Panc1 (cell line): Measurements from ENCODE around the gene CFAP58. TPM values are rescaled to one million over a fixed set of nuclear protein-coding genes. Genes with fewer than 3 reads are reported as not detected.

Source experiments
- ATAC-seq: fragments of 200-7000 bp; cut with Tn5 transposase; 2 replicates; pipeline ENCODE4 v1.9.1; 2020; ENCODE audit warnings: mild to moderate bottlenecking, moderate library complexity
- BruUV-seq: library from RNA; stranded (reverse); fragments of 400-500 nt; replicated peaks from 2 replicates; lab custom pipeline; 2021; lab: Mats Ljungman, UMichigan
- CTCF ChIA-PET: fragments of 300-600 bp; sonication (Branson Sonifier 250); formaldehyde crosslinking; loops from one replicate; lab custom pipeline; 2022; ENCODE audit warnings: antibody characterized with exemption; lab: Charles Lee
- POLR2A ChIA-PET: fragments of 300-600 bp; sonication (Branson Sonifier 250); formaldehyde crosslinking; loops from one replicate; lab custom pipeline; 2022; ENCODE audit warnings: antibody characterized with exemption; lab: Charles Lee
- DNase-seq: peaks from one replicate; pipeline ENCODE4 v3.0.0-alpha.2; 2010; ENCODE audit warnings: low read depth, low spot score
- H3K27ac ChIP-seq: 2 replicates; pipeline ENCODE4 v1.5.1; 2011; ENCODE audit warnings: mild to moderate bottlenecking, low read length, inconsistent platforms
- H3K27me3 ChIP-seq: fragments of 200-500 bp; sonication (Bioruptor generic); 2 replicates; pipeline ENCODE4 v1.6.0; 2014; ENCODE audit warnings: low read length, inconsistent platforms; ENCODE audit not compliant: control insufficient read depth, insufficient read depth
- H3K36me3 ChIP-seq: fragments of 200-500 bp; sonication (Bioruptor generic); 2 replicates; pipeline ENCODE4 v1.5.1; 2014; ENCODE audit warnings: inconsistent platforms, mild to moderate bottlenecking, low read length, moderate library complexity; ENCODE audit not compliant: control insufficient read depth, insufficient read depth
- H3K4me1 ChIP-seq: 2 replicates; pipeline ENCODE4 v1.5.1; 2011; ENCODE audit warnings: inconsistent platforms, mild to moderate bottlenecking, low read length, moderate library complexity; ENCODE audit not compliant: control insufficient read depth, insufficient read depth
- H3K4me3 ChIP-seq, 2 experiments: 2 replicates each; pipeline ENCODE4 v1.5.1; 2011 to 2012; ENCODE audit warnings: low read depth in 2 of 2, low read length in 2 of 2, mild to moderate bottlenecking in 2 of 2, inconsistent platforms in 1 of 2, moderate library complexity in 1 of 2
- H3K9me3 ChIP-seq: fragments of 200-500 bp; sonication (Bioruptor generic); 2 replicates; pipeline ENCODE4 v1.5.1; 2014; ENCODE audit warnings: low read depth, mild to moderate bottlenecking, inconsistent platforms, low read length, moderate library complexity; ENCODE audit not compliant: control insufficient read depth, insufficient read depth
- POLR2AphosphoS5 ChIP-seq: IDR thresholded peaks from 2 replicates; pipeline ENCODE4 v1.6.1; 2012; ENCODE audit warnings: mild to moderate bottlenecking, low read depth, low read length, moderate library complexity
- SIN3A ChIP-seq: IDR thresholded peaks from 2 replicates; pipeline ENCODE4 v1.6.1; 2012; ENCODE audit warnings: low read depth, mild to moderate bottlenecking, low read length, moderate library complexity, borderline replicate concordance; ENCODE audit not compliant: insufficient read depth
- TCF7L2 ChIP-seq: IDR thresholded peaks from 2 replicates; pipeline ENCODE4 v1.6.1; 2011; ENCODE audit warnings: mild to moderate bottlenecking, low read depth, low read length, inconsistent platforms
- in situ Hi-C: cut with HindIII; loops from 2 replicates; pipeline ENCODE4 v1.10.0; 2016; ENCODE audit warnings: low sequenced_read_pairs, low pct_unique_long_range_greater_than_20kb
- intact Hi-C: fragments of 100-400 bp; cut with micrococcal nuclease; formaldehyde crosslinking; loops from one replicate; pipeline ENCODE4 v1.10.0; 2022; ENCODE audit not compliant: unreplicated experiment
- total RNA-seq: library from RNA; stranded (reverse); gene quantifications from one replicate; pipeline ENCODE4 v1.2.1, GENCODE V29; 2021; ENCODE audit not compliant: unreplicated experiment
- TF ChIP-seq, protein P1 (sequence below): fragments of 450-650 bp; IDR thresholded peaks from 2 replicates; pipeline ENCODE4 v1.5.1; 2017; ENCODE audit warnings: mild to moderate bottlenecking
- TF ChIP-seq, protein P2 (sequence below), 2 experiments: IDR thresholded peaks; 2 replicates each; pipeline ENCODE4 v1.6.1; 2011 to 2012; ENCODE audit warnings: low read depth in 2 of 2, control low read depth in 1 of 2, low read length in 1 of 2, mild to moderate bottlenecking in 1 of 2, moderate library complexity in 1 of 2; ENCODE audit not compliant: insufficient read depth in 1 of 2

Gene CFAP58
- total RNA-seq, 1 experiment from 2014 or later = 2.0 TPM

- DNase-seq (no peak), ATAC-seq (no peak)
- no peaks in the 10 kb centered on the region; the same call in 1 of the 2 replicates for H3K27me3 ChIP-seq
- TF ChIP-seq SIN3A (no peak), POLR2AphosphoS5 (no peak), TCF7L2 (no peak)
- TF ChIP-seq, protein P1, sequence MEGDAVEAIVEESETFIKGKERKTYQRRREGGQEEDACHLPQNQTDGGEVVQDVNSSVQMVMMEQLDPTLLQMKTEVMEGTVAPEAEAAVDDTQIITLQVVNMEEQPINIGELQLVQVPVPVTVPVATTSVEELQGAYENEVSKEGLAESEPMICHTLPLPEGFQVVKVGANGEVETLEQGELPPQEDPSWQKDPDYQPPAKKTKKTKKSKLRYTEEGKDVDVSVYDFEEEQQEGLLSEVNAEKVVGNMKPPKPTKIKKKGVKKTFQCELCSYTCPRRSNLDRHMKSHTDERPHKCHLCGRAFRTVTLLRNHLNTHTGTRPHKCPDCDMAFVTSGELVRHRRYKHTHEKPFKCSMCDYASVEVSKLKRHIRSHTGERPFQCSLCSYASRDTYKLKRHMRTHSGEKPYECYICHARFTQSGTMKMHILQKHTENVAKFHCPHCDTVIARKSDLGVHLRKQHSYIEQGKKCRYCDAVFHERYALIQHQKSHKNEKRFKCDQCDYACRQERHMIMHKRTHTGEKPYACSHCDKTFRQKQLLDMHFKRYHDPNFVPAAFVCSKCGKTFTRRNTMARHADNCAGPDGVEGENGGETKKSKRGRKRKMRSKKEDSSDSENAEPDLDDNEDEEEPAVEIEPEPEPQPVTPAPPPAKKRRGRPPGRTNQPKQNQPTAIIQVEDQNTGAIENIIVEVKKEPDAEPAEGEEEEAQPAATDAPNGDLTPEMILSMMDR = no peak
- TF ChIP-seq, protein P2, sequence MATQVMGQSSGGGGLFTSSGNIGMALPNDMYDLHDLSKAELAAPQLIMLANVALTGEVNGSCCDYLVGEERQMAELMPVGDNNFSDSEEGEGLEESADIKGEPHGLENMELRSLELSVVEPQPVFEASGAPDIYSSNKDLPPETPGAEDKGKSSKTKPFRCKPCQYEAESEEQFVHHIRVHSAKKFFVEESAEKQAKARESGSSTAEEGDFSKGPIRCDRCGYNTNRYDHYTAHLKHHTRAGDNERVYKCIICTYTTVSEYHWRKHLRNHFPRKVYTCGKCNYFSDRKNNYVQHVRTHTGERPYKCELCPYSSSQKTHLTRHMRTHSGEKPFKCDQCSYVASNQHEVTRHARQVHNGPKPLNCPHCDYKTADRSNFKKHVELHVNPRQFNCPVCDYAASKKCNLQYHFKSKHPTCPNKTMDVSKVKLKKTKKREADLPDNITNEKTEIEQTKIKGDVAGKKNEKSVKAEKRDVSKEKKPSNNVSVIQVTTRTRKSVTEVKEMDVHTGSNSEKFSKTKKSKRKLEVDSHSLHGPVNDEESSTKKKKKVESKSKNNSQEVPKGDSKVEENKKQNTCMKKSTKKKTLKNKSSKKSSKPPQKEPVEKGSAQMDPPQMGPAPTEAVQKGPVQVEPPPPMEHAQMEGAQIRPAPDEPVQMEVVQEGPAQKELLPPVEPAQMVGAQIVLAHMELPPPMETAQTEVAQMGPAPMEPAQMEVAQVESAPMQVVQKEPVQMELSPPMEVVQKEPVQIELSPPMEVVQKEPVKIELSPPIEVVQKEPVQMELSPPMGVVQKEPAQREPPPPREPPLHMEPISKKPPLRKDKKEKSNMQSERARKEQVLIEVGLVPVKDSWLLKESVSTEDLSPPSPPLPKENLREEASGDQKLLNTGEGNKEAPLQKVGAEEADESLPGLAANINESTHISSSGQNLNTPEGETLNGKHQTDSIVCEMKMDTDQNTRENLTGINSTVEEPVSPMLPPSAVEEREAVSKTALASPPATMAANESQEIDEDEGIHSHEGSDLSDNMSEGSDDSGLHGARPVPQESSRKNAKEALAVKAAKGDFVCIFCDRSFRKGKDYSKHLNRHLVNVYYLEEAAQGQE (IDR thresholded peaks at IDR 0.05; ENCODE audit: insufficient read depth in 1 of 2, low read depth in 2 of 2, low read length in 1 of 2) = no peak
- CTCF ChIA-PET = no interaction called here
- no peaks in the 10 kb centered on the region for H3K9me3 ChIP-seq
- H3K4me3 ChIP-seq = no peak overlapping the region
- no peaks in the 10 kb centered on the region for H3K36me3 ChIP-seq
- POLR2A ChIA-PET = no interaction called here
- H3K27ac ChIP-seq = no peak overlapping the region
- H3K4me1 ChIP-seq = no peaks in the 10 kb centered on the region
- in situ Hi-C loops = no loop called here
- intact Hi-C loops = no loop called here
- no TSS peak for BruUV-seq
Measured at GRCh38 chr10:104376784-104377300, 23.2 kb downstream of the CFAP58 start.

DNA sequence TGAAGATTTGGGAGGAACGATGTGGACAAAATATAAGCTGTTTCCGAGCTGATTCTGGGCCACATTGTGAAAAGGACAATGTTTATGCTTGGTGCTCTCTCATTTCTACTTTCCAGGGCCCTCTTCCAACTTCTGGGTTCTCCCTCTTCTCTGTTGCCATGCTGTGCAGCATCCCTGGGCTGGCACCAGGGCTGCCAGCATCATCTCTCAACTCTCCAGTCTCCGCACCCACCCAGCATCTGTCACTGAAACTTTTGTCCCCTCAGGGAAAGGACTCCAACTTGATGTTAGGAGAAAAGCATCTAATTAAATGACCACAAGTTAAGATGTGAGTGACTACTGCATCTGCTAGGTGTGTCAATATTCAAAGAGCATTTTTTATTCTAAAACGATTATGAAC lies 26.7 kb downstream of the CFAP58 start:
- H3K27me3 ChIP-seq = no peaks in the 10 kb centered on the region; the same call in none of the 2 replicates
- CTCF ChIA-PET = no interaction called here
- no TSS peak for BruUV-seq

More for the DNA sequence above, 26.7 kb downstream of the CFAP58 start:
- POLR2A ChIA-PET = no interaction called here
- ATAC-seq (no peak), DNase-seq (no peak)
- Histone ChIP-seq H3K27ac (no peak overlapping the region), H3K9me3 (no peaks in the 10 kb centered on the region), H3K4me1 (no peaks in the 10 kb centered on the region), H3K36me3 (no peaks in the 10 kb centered on the region), H3K4me3 (no peak overlapping the region)
- intact Hi-C loops = no loop called here
- TF ChIP-seq SIN3A (no peak), TCF7L2 (no peak), POLR2AphosphoS5 (no peak)
- TF ChIP-seq, protein P1 = no peak
- in situ Hi-C loops = no loop called here
